Measurements from ENCODE around the gene AIG1.

- TF ChIP-seq POLR2AphosphoS5 (IDR thresholded peaks at IDR 0.05; ENCODE audit: borderline replicate concordance, low read depth, low read length) (no peak), EZH2 (IDR thresholded peaks at IDR 0.05) (no peak), FOXP2 (optimal IDR thresholded peaks at IDR 0.05; ENCODE audit: control extremely low read depth, extremely low read length, insufficient read depth) (no peak)
These were observed 174.0 kb downstream of the AIG1 start for GRCh38 chr6:143234734-143235133.

Data from SK-N-MC (cell line).